HEK293 (cell line): Measurements from ENCODE around the gene LFNG.

Source experiments
- CTCF ChIA-PET: fragments of 350-600 bp; formaldehyde crosslinking; extraction: SDS; loops from one replicate; lab custom pipeline; 2021; ENCODE audit warnings: antibody characterized with exemption; lab: Yijun Ruan, JAX
- POLR2A ChIA-PET: fragments of 300-600 bp; formaldehyde crosslinking; extraction: SDS; loops from one replicate; lab custom pipeline; 2020; ENCODE audit warnings: antibody characterized with exemption, inconsistent platforms; lab: Yijun Ruan, JAX
- H3K27ac ChIP-seq: fragments of 200-500 bp; sonication (Bioruptor generic); 2 replicates; pipeline ENCODE4 v1.5.1; 2014; ENCODE audit warnings: low read depth, low read length, control low read depth, inconsistent platforms; ENCODE audit errors: extremely low read depth
- H3K36me3 ChIP-seq, 2 experiments: fragments of 200-500 bp in 1 of 2; sonication (Bioruptor generic) in 1 of 2; 1 replicate in 1 of 2; 2 replicates in 1 of 2; pipeline ENCODE4 v1.5.1; 2014 to 2017; ENCODE audit warnings: inconsistent platforms in 2 of 2, low read length in 2 of 2; ENCODE audit not compliant: control insufficient read depth in 2 of 2, insufficient read depth in 1 of 2
- H3K4me1 ChIP-seq: fragments of 200-500 bp; sonication (Bioruptor generic); 2 replicates; pipeline ENCODE4 v1.5.1; 2014; ENCODE audit warnings: mild to moderate bottlenecking, low read length, inconsistent platforms; ENCODE audit not compliant: control insufficient read depth, insufficient read depth
- H3K4me3 ChIP-seq: 2 replicates; pipeline ENCODE4 v1.5.1; 2011; ENCODE audit warnings: low read depth, mild to moderate bottlenecking, control low read depth, low read length, moderate library complexity
- H3K9me3 ChIP-seq: fragments of 200-500 bp; sonication (Bioruptor generic); 2 replicates; pipeline ENCODE4 v1.5.1; 2014; ENCODE audit warnings: low read depth, low read length, inconsistent platforms; ENCODE audit not compliant: control insufficient read depth, insufficient read depth
- BCL11B ChIP-seq: fragments of 450-650 bp; formaldehyde crosslinking; IDR thresholded peaks from 2 replicates; pipeline ENCODE4 v1.5.1; 2016; ENCODE audit warnings: low read depth, missing biosample characterization, missing genetic modification characterization
- FEZF1 ChIP-seq: fragments of 450-650 bp; formaldehyde crosslinking; IDR thresholded peaks from 2 replicates; pipeline ENCODE4 v1.5.1; 2016; ENCODE audit warnings: missing biosample characterization, missing genetic modification characterization
- MZF1 ChIP-seq: fragments of 450-650 bp; formaldehyde crosslinking; IDR thresholded peaks from 2 replicates; pipeline ENCODE4 v1.5.1; 2017; ENCODE audit warnings: missing biosample characterization, missing genetic modification characterization, borderline replicate concordance
- PATZ1 ChIP-seq: fragments of 450-650 bp; formaldehyde crosslinking; IDR thresholded peaks from 2 replicates; pipeline ENCODE4 v1.5.1; 2016; ENCODE audit warnings: missing biosample characterization, missing genetic modification characterization
- ZBTB10 ChIP-seq: fragments of 450-650 bp; formaldehyde crosslinking; IDR thresholded peaks from 2 replicates; pipeline ENCODE4 v1.5.1; 2016; ENCODE audit warnings: missing biosample characterization, missing genetic modification characterization
- ZNF2 ChIP-seq: fragments of 450-650 bp; formaldehyde crosslinking; IDR thresholded peaks from 2 replicates; pipeline ENCODE4 v1.5.1; 2016; ENCODE audit warnings: missing biosample characterization, missing genetic modification characterization
- ZNF223 ChIP-seq: fragments of 450-650 bp; formaldehyde crosslinking; IDR thresholded peaks from 2 replicates; pipeline ENCODE4 v1.5.1; 2016; ENCODE audit warnings: missing biosample characterization, missing genetic modification characterization
- ZNF362 ChIP-seq: fragments of 450-650 bp; formaldehyde crosslinking; IDR thresholded peaks from 2 replicates; pipeline ENCODE4 v1.5.1; 2016; ENCODE audit warnings: missing biosample characterization, missing genetic modification characterization
- ZNF398 ChIP-seq: fragments of 450-650 bp; formaldehyde crosslinking; IDR thresholded peaks from 2 replicates; pipeline ENCODE4 v1.5.1; 2017; ENCODE audit warnings: missing biosample characterization, missing genetic modification characterization
- ZNF423 ChIP-seq: fragments of 450-650 bp; formaldehyde crosslinking; IDR thresholded peaks from 2 replicates; pipeline ENCODE4 v1.5.1; 2016; ENCODE audit warnings: missing biosample characterization, missing genetic modification characterization
- ZNF48 ChIP-seq: fragments of 450-650 bp; formaldehyde crosslinking; IDR thresholded peaks from 2 replicates; pipeline ENCODE4 v1.5.1; 2016; ENCODE audit warnings: missing biosample characterization, missing genetic modification characterization
- ZNF558 ChIP-seq: fragments of 450-650 bp; formaldehyde crosslinking; IDR thresholded peaks from 2 replicates; pipeline ENCODE4 v1.5.1; 2016; ENCODE audit warnings: missing biosample characterization, missing genetic modification characterization
- ZNF561 ChIP-seq: fragments of 450-650 bp; IDR thresholded peaks from 2 replicates; pipeline ENCODE4 v1.5.1; 2018; ENCODE audit warnings: missing biosample characterization, missing genetic modification characterization, borderline replicate concordance
- ZNF76 ChIP-seq: fragments of 450-650 bp; formaldehyde crosslinking; IDR thresholded peaks from 2 replicates; pipeline ENCODE4; 2016; ENCODE audit warnings: low read depth, missing biosample characterization, missing genetic modification characterization, borderline replicate concordance
- TF ChIP-seq, protein P1 (sequence below): fragments of 450-650 bp; formaldehyde crosslinking; IDR thresholded peaks from 2 replicates; pipeline ENCODE4 v1.5.1; 2016; ENCODE audit warnings: missing biosample characterization, missing genetic modification characterization
- TF ChIP-seq, protein P2 (sequence below): fragments of 450-650 bp; formaldehyde crosslinking; IDR thresholded peaks from 2 replicates; pipeline ENCODE4; 2016; ENCODE audit warnings: missing biosample characterization, missing genetic modification characterization
- TF ChIP-seq, protein P3 (sequence below): fragments of 450-650 bp; formaldehyde crosslinking; IDR thresholded peaks from 2 replicates; pipeline ENCODE4 v1.5.1; 2016; ENCODE audit warnings: missing biosample characterization, missing genetic modification characterization

LFNG gene

DNA sequence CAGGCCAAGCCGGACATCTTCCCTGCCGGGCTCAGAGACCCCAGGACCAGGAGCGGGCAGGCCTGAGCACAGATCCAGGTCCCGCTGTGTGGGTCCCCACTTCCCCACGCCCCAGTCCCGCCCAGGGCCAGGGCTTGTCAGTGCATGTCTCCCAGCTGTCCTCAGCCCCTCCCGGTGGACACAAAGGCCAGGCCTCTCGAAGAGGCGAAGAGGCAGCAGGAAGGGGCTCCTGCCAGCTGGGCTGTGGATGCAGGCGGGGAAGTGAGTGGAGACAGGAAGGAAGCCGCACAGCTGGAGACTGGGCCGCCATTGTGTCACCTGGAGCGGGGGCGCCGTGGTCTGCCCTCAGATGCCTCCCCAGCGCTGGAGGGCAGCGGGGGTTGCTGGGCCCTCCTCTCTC lies 48.2 kb upstream of the LFNG start:
- ChIA-PET CTCF (interaction anchor here (0.6 to 8.0 kb wide), 2 partner anchors 19 to 892 kb away, joined by 6 to 106 read pairs; no protein-coding TSS in a partner anchor), POLR2A (interaction anchor here (0.6 kb wide), 1 partner anchor 485 kb away, joined by 3 read pairs; no protein-coding TSS in a partner anchor)
- no peaks in the 10 kb centered on the region for H3K4me1 ChIP-seq
- no peaks in the 10 kb centered on the region for H3K9me3 ChIP-seq
- no peaks in the 10 kb centered on the region for H3K36me3 ChIP-seq
- H3K27ac ChIP-seq, result 0 out of 2 replicates have a peak overlapping the region, but pooled peaks have one; percentile 3
- TF ChIP-seq ZNF558 (no peak), ZNF48 (tag by site-specific recombination) (no peak), ZBTB10 (no peak), ZNF76 (tag by site-specific recombination) (no peak), BCL11B (no peak), MZF1 (tag by site-specific recombination) (no peak), ZNF362 (tag by site-specific recombination) (no peak), ZNF423 (tag by site-specific recombination) (no peak), ZNF561 (tag by site-specific recombination) (no peak), ZNF2 (tag by site-specific recombination) (no peak), ZNF223 (no peak), FEZF1 (tag by site-specific recombination) (no peak)
- TF ChIP-seq, protein P1, sequence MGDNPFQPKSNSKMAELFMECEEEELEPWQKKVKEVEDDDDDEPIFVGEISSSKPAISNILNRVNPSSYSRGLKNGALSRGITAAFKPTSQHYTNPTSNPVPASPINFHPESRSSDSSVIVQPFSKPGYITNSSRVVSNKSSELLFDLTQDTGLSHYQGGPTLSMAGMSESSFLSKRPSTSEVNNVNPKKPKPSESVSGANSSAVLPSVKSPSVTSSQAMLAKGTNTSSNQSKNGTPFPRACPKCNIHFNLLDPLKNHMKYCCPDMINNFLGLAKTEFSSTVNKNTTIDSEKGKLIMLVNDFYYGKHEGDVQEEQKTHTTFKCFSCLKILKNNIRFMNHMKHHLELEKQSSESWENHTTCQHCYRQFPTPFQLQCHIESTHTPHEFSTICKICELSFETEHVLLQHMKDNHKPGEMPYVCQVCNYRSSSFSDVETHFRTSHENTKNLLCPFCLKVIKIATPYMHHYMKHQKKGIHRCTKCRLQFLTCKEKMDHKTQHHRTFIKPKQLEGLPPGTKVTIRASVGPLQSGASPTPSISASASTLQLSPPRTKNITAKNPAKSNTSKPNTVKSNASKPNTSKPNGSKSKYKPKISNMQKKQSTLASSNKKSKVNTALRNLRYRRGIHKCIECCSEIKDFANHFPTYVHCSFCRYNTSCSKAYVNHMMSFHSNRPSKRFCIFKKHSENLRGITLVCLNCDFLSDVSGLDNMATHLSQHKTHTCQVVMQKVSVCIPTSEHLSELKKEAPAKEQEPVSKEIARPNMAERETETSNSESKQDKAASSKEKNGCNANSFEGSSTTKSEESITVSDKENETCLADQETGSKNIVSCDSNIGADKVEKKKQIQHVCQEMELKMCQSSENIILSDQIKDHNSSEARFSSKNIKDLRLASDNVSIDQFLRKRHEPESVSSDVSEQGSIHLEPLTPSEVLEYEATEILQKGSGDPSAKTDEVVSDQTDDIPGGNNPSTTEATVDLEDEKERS (tag by site-specific recombination), result no peak
- TF ChIP-seq, protein P2, sequence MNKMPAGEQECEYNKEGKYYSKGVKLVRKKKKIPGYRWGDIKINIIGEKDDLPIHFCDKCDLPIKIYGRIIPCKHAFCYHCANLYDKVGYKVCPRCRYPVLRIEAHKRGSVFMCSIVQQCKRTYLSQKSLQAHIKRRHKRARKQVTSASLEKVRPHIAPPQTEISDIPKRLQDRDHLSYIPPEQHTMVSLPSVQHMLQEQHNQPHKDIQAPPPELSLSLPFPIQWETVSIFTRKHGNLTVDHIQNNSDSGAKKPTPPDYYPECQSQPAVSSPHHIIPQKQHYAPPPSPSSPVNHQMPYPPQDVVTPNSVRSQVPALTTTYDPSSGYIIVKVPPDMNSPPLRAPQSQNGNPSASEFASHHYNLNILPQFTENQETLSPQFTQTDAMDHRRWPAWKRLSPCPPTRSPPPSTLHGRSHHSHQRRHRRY (tag by site-specific recombination), result no peak
- no peak overlapping the region for H3K4me3 ChIP-seq

DNA sequence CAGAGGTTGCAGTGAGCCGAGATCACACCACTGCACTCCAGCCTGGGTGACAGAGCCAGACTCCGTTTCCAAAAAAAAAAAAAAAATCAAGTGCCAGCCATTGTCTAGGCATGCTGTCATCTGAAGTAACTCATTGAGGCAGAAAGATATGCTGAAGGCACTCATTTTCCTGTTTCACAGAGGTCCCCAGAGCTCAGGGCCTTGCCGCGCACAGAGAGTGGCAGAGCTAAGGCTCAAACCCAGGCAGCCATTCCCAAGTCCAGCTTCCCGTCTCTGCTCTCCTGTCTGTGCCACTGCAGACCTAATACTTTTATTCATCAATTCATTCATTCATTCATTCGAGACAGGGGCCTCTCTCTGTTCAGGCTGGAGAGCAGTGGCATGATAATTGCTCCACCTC lies 46.8 kb upstream of the LFNG start:
- no peaks in the 10 kb centered on the region for H3K4me1 ChIP-seq
- no peak overlapping the region for H3K27ac ChIP-seq
- no peaks in the 10 kb centered on the region for H3K36me3 ChIP-seq
- POLR2A ChIA-PET, result no interaction called here
- CTCF ChIA-PET, result interaction anchor here (0.7 to 0.9 kb wide), 4 partner anchors 8 to 1172 kb away, joined by 3 to 6 read pairs (median 4); no protein-coding TSS in a partner anchor
- no peak overlapping the region for H3K4me3 ChIP-seq
- H3K9me3 ChIP-seq, result no peaks in the 10 kb centered on the region
- no peak for TF ChIP-seq PATZ1 (tag by site-specific recombination)
- TF ChIP-seq ZNF398, result no peak
- TF ChIP-seq, protein P3, sequence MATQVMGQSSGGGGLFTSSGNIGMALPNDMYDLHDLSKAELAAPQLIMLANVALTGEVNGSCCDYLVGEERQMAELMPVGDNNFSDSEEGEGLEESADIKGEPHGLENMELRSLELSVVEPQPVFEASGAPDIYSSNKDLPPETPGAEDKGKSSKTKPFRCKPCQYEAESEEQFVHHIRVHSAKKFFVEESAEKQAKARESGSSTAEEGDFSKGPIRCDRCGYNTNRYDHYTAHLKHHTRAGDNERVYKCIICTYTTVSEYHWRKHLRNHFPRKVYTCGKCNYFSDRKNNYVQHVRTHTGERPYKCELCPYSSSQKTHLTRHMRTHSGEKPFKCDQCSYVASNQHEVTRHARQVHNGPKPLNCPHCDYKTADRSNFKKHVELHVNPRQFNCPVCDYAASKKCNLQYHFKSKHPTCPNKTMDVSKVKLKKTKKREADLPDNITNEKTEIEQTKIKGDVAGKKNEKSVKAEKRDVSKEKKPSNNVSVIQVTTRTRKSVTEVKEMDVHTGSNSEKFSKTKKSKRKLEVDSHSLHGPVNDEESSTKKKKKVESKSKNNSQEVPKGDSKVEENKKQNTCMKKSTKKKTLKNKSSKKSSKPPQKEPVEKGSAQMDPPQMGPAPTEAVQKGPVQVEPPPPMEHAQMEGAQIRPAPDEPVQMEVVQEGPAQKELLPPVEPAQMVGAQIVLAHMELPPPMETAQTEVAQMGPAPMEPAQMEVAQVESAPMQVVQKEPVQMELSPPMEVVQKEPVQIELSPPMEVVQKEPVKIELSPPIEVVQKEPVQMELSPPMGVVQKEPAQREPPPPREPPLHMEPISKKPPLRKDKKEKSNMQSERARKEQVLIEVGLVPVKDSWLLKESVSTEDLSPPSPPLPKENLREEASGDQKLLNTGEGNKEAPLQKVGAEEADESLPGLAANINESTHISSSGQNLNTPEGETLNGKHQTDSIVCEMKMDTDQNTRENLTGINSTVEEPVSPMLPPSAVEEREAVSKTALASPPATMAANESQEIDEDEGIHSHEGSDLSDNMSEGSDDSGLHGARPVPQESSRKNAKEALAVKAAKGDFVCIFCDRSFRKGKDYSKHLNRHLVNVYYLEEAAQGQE, result no peak
